ENCODE data around the gene TXLNG.
A peak's percentile ranks its signal among the peaks of the same experiment; 100 is the strongest.

The TXLNG gene

DNA sequence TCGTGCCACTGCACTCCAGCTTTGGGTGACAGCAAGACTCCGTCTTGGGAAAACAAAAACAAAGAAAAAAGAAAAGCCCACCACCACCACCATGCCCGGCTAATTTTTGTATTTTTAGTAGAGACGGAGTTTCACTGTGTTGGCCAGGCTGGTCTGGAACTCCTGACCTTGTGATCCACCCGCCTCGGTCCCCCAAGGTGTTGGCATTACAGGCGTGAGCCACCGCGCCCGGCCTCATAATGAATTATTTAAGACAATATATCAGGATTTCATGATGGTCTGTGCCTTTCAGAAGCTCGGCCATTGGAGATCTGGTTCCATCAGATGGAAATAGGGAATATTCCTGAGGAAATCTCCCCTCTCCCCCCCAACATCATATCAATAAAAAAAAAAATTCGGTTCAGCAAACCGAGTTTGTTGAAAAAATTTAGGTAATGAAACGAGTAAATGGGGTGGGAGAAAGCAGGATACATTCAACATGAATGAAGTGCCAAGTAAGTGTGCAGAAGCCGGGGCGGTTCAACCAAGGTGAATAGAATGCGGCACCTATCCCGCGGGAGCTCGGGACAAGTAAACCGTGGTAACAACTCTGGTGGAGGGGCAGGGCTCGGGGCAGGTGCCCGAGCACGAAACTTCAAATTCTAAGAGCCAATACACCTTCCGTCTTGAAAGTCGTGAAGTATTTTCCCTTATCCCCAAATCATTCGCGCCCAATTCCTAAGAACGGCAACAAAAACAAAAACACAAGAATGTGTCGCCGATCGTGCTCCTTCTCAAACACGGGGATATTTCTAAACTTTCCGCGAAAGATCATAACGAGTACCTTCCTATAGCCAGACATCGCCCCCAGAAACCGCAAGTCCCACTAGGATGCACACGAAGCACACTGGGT lies 773 bp upstream of the TXLNG start:
- DNase-seq (ENCODE audit: low read depth) = no peak

GRCh38 chrX:16786791-16787735 lies 797 bp downstream of the TXLNG start:
- DNase-seq (ENCODE audit: low read depth) = peak; percentile 27

GRCh38 chrX:16788477-16788876 lies 2.2 kb downstream of the TXLNG start:
- no peak for DNase-seq (ENCODE audit: low read depth)

DNA sequence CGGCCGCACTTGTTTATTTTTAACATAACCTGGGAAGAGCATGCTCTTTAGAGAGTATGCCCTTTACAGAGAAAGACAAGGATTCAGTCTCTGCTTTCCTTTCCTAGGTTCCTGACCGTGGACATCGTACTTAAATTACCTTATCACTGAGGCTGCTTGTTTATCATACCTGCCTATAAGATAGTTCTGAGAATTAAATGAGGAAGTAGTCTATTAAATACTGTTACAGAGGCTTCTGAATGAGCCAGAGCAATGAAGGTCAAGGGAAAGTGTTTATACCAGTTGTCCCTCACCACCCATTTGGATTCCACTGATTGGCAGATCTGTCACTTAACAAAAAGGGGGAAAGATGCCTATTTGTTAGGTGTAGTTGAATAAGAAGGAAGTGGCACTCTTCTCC lies 10.0 kb downstream of the TXLNG start:
- DNase-seq (ENCODE audit: low read depth) = no peak

DNA sequence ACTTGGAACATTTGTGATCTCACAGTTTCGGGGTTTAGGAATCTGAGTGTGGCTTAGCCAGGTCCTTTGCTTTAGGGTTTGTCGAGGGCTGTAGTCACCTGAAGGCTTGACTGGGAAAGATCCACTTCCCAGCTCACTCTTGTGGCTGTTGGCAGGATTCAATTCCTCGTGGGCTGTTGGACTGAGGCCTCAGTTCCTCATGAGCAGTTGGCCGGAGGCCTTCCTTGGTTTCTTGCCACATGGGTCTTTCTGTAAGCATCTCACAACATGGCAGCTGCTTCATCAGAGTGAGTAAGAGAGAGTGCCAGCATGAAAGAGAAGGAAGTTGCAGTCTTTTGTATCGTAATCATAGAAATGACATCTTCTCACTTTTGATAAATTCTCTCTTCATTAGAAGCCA lies 11.1 kb downstream of the TXLNG start:
- no peak for DNase-seq (ENCODE audit: low read depth)

GRCh38 chrX:16797841-16798240 lies 11.6 kb downstream of the TXLNG start:
- DNase-seq (ENCODE audit: low read depth) = no peak

DNA sequence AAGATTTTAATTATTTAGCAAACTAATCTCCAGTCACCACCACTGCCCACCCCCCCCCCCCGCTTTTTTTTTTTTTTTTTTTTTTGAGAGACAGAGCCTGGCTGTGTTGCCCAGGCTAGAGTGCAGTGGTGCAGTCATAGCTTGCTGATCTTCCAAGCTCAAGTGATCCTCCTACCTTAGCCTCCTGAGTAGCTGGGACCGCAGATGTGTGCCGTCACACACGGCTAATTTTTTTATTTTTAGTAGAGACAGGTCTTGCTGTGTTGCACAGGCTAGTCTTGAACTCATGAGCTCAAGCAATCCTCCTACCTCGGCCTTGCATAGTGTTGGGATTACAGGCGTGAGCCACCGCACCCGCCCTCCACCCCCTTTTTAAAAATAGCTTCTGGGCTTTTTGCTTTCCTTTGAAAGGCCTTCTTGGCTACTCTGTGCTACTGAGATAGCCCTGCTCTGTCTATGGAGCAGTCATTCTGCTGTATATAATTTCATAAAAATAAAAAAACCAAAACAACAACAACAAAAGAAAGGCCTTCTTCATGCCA lies 18.7 kb downstream of the TXLNG start:
- no peak for DNase-seq (ENCODE audit: low read depth)

DNA sequence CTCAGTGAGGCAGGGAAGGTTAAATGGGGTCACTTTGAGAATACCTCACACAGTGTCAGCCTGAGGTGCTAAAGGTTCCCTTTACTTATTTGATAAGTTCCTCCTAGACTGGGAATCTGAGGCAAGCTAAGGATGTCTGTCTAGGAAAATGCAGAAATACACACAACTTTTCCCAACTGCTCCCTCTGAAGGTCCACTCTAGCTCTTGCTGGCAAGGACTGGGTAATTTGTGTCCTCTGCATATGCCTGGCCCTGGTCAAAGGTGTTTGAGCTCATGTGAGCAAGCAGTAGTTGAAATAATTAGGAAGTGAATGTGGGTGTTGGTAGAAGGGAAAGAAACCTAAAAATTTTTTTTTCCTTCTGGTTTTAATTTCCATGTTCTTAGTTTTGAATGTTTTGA lies 21.3 kb downstream of the TXLNG start:
- no peak for DNase-seq (ENCODE audit: low read depth)

GRCh38 chrX:16807976-16808542 lies 21.8 kb downstream of the TXLNG start:
- DNase-seq (ENCODE audit: low read depth) = no peak

GRCh38 chrX:16814597-16814996 lies 28.3 kb downstream of the TXLNG start:
- DNase-seq (ENCODE audit: low read depth) = no peak

DNA sequence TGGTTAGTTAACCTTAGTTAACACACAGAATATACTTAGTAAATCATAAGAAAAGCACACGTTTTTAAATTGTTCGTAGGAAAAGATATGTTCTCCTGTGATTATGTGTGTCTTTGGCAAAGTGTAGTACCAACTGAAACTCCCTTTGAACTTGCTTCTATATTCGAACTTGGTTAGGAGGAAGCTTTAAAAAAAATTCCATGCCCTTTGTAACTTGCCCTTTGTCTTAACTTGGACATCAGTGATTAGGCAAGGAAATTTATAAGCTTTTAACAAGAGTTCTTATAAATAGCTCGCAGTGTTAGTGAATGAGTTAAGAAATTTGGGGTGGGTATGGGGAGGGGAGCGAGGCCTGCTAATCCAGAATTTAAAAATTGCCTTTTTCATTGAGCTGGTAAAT lies 33.4 kb downstream of the TXLNG start:
- no peak for DNase-seq (ENCODE audit: low read depth)

DNA sequence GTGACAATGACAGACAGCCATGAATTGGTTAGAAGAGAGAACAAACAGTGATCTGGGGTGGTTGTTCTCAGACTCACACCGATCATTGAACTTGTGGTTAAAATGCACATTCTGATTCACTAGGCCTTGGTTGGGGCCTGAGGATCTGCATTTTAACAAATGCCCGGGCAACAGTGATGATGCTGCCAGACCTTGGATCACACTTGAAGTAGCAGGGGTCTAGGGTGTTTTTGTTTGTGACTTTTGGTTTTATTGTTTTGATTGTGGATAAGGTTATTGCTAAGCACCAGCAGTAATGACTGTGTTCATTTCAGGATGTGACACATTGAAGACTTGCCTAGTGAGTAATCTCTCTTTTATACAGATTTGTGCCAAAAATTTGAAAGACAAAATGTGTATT lies 36.5 kb downstream of the TXLNG start:
- no peak for DNase-seq (ENCODE audit: low read depth)

- DNase-seq (ENCODE audit: low read depth) = no peak
Measured at GRCh38 chrX:16825264-16826035, 39.2 kb downstream of the TXLNG start.

GRCh38 chrX:16826207-16826606 lies 39.9 kb downstream of the TXLNG start:
- no peak for DNase-seq (ENCODE audit: low read depth)

- DNase-seq (ENCODE audit: low read depth) = no peak
Measured at GRCh38 chrX:16827225-16827624, 41.0 kb downstream of the TXLNG start.

GRCh38 chrX:16828124-16828908 lies 42.0 kb downstream of the TXLNG start:
- no peak for DNase-seq (ENCODE audit: low read depth)

GRCh38 chrX:16832301-16832700 lies 46.0 kb downstream of the TXLNG start:
- no peak for DNase-seq (ENCODE audit: low read depth)

- no peak for DNase-seq (ENCODE audit: low read depth)
Measured at GRCh38 chrX:16834806-16835205, 48.5 kb downstream of the TXLNG start.

DNA sequence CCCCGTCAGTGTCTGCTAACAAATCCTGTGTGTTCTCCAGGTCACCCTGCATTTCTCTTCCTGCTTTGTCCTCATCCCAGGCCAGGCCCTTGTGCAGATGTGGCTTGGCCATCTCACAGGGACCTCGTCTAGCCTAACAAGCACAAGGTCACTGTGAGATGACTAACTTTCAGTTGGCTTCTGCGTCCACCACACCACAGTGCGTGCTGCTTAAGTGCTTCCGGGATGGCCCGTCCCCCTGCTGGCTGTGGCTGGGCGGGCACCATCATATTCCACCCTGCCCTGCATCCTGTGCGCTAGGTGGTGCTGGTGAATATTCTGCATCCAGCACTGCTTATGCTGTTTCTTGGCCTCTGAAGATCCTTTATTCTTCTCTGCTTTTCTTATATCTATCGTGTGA lies 50.1 kb downstream of the TXLNG start:
- DNase-seq (ENCODE audit: low read depth) = no peak

GRCh38 chrX:16838202-16839066 lies 52.2 kb downstream of the TXLNG start:
- DNase-seq (ENCODE audit: low read depth) = no peak

Measured in activated T-helper 1 cell treated with Interleukin-2 at 50 U/mL for 16 hours (primary cell).